Stimulated activated CD8-positive, alpha-beta memory T cell treated with anti-CD3 and anti-CD28 coated beads, Interleukin-15, amount 100 ng/mL, for 48 hours (primary cell): ENCODE data around the gene CBS.
"Not testable (repeated sequence)": the region's sequence is repeated elsewhere in the genome, so short reads cannot be mapped to it uniquely, and the experiment has no call there.

Source experiments
- DNase-seq, 2 donors: peaks; one replicate each; pipeline ENCODE4 v3.0.0-alpha.2; 2020; ENCODE audit warnings: low read depth in 2 of 2

The CBS gene

DNA sequence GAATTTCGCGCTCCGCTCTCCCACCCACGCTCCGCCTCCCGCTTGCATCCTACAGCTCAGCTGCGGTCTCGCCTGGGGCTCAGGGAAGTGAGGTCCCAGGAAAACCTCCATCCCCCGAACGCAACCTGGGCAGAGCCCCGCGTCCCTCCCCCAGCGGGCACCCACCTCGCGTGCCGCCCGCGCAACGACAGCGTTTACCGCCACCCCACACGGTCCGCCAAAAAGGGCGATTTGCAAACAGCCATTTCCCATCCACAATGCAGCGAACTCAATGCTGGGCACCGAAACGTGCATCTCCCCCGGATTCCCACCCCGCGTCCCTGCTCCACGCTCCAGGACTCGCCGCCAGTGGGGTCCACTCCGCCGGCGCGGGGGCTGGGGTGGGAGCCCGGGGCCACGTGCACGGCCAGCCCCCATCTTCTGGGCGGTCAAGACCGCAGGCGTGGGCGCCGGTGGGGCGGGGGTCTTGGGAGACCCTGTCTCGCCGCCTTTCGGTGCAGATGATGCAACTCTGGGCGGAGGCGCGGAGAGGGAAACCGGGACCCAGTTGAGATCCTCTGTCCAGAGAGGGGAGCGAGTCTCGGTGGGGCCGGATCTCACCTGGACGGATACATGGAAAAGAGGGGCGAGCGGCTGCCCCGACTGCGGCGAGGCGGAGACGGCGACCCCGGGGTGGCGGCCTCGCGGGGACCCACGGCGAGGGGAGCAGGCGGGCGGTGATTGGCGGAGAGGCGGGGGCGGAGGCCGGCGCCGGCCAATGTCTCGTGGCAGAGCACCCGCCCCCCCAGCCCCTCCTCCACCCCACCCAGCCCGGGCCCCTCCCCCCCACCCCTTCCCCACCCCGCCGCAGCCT lies at the start of gene CBS:
TSS of gene CBS (minus strand) at position 666 of the 853 bp plus-strand sequence. CDS start 3,642 bp downstream, outside the sequence.
- not testable (repeated sequence) for DNase-seq

DNA sequence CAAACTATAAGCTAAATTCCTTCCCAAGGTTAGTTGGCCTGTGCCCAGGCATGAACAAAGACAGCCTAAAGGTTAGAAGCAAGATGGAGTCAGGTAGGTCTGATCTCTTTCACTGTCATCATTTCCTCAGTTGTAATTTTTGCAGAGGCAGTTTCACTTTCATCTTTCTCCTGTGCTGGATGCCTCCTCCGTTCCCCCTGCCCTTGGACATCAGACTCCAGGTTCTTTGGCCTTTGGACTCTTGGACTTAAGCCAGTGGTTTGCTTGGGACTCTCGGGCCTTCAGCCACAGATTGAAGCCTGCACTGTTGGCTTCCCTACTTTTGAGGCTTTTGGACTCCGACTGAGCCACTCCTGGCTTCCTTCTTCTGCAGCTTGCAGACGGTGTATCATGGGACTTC lies 40.3 kb upstream of the CBS start:
- not testable (repeated sequence) for DNase-seq

DNA sequence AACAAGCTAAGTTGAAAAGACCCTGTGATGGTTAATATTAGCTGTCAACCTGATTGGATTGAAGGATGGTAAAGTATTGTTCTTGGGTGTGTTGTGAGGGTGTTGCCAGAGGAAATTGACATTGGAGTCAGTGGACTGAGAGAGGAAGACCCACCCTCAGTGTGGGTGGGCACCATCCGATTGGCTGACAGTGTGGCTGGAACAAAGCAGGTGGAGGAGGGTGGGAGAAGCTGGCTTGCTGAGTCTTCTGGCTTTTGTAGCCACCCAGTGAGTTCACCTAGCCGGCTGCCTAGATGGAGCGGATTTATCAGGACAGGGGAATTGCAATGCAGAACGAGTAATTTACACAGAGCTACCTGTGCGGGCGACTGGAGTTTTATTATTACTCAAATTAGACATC lies 38.8 kb upstream of the CBS start:
- DNase-seq = not testable (repeated sequence)

DNA sequence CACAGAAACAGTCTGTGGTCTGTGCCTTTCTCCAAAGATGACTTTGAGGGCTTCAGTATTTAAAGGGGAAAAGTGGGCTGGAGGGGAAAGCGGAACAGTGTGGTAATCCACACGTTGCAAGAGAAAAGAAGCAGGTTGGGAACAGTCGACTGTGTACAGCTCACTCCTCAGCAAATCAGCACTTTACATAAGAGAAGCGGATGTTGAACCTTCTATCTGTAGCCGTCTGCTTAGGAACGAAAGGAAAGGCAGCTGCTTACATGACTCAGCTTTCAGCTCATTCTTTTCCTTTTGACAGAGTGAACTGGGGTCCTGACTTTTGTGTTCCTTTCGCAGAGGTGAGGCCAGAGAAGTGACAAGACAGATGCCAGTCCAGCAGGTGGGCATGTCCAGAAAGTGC lies 33.4 kb upstream of the CBS start:
- not testable (repeated sequence) for DNase-seq

DNA sequence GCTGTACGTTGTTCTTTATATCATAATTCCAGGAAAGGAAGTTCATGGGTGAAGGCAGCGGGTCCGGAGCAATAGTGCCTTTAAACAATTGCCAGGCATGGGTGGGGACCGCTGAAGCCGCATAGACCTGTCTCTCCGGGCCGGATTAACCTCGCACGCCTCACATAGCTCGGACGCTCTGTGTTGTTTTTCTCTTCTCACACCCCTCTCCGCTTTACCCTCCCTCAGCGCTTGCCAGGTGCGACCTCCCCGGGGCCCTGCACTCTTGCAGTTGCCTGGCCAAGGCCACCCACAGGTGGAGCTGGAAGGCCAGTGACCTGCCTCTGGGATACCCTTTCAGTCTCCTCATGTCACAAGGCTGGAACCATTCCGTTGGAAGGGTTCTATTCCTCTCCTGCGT lies 32.5 kb upstream of the CBS start:
- DNase-seq = not testable (repeated sequence)

DNA sequence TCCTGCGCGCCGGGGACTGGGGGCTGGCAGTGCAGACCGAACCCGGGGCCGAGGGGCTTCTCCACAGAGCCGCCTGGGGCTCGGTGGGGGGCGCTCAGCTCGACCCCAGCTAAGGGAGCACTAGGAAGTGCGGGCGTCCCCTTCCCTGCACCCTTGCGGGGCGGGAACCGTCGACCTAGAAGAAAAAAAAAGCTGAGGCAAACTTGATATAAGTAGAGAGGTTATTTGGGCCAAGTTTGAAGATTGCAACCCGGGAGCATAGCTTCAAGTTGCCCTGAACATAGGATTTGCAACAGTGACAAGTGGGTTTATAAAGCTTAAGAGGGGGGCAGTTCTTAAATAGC lies 32.1 kb upstream of the CBS start:
- not testable (repeated sequence) for DNase-seq

DNA sequence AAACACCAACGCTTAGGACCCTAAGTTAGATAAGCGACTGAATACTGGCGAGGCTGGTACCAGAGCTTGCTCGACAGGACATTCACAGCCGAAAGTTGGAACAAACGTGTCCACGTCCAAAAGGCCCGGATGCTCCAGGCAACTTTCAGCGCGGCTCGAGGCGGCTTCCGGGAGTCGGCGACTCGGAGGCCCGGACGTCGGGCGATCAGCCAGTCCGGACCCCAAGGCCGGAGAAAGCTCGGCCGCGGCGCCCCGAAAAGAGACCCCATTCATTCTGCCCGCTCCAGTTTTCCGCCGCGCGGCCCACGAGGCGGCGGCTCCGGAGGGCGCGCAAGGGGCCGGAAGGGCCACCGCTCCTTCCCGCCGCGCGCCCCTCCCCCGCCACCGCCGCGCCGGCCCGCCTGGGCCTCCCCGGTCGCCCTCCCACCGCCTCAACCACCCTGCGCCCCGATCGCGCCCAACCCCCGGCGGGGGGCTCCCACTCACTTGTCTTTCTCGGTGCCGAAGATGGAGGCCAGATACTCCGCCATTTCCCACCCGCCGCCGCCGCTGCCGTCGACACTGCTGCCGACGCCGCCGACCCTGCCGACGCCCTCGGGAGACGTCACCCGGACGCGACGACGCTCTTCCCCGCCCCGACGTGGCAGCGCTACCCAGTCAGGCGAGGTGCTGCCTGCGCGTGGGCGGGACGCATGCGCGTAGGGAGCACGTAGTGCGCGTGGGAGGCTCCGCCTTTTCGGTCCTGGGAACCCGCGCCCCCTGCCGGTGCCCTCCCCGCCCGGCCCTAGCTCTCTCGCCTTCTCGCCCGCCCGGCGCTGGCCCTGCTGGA lies 31.5 kb upstream of the CBS start, which contains the start of gene U2AF1:
TSS of gene U2AF1 (minus strand) at position 606 of the 829 bp plus-strand sequence. CDS start at position 530, 76 bp downstream.
- peak in 1 of 2 donors; percentile 73 for DNase-seq

DNA sequence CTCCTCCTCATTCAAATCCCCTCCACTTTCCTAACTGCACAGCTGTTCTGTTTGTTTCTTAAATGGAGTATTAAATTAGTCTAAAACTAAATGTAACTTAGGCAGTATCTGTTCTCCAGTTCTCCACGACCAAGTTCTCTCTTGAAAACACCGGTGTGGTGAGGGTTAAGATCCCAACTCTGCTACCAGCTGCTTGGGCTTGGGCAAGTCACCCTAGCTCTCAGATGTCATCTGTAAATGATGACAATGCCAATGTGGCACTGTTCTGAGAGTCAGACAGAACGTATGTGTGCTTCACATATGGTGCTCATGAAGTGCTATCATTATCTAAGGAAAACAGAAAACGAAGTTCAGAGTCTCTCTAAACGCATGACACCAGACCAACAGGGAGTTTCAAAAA lies 29.0 kb upstream of the CBS start:
- not testable (repeated sequence) for DNase-seq

DNA sequence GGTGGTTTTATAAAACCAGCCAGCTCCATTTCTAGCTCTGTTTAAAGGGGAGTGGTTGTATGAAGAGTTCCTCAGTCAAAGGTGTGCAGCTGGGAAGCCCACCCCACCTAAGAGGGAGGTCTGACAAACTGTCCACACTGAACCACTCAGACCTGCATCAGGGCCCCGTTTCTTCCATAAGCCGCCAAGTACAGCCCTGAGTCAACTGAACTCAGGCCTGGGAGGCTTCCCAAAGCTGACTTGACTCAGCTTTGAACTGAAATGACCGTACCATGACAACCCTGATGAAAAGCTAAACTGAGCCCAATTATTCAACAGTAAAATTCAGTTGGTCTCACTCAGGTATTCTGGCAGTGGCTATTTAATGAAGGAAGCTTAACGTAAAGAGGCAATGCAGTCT lies 26.6 kb upstream of the CBS start:
- DNase-seq = not testable (repeated sequence)

DNA sequence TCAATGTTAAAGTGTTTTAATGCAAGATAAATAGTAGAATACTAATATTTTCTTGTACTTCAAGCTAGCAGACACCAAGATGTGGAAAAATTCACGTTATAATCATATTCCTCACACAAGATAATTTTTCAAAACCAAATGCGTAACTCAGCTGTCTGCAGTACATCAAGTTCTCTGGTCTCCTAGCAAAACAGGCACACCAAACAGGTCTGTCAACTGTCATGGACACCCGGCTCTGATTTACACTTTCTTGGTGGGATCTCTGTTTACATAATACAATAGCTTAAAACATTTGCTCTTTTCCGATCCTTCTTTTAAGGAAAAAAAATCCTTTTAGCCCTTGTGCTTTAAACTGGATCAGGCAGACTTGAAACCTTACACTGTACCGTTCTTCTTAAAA lies 26.0 kb upstream of the CBS start:
- not testable (repeated sequence) for DNase-seq

DNA sequence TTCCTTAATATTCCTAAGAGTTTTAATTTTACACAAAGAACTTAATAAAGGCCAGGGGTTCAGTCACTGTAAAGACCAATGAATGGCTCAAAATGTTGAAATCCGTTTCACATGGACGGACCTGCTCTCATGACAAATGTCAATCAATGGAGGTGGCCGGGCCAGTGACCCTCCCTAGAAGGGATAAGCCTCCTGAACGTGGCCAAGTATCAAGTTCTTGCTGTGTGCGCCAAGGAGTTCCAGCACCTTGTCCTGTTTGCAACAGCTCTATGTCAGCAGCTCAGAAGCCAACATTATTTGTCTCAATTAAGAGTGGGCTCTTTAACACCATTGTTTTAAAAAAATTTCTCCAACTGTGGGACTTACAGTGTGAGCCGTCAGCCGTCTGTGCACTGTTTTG lies 25.4 kb upstream of the CBS start:
- DNase-seq = not testable (repeated sequence)

DNA sequence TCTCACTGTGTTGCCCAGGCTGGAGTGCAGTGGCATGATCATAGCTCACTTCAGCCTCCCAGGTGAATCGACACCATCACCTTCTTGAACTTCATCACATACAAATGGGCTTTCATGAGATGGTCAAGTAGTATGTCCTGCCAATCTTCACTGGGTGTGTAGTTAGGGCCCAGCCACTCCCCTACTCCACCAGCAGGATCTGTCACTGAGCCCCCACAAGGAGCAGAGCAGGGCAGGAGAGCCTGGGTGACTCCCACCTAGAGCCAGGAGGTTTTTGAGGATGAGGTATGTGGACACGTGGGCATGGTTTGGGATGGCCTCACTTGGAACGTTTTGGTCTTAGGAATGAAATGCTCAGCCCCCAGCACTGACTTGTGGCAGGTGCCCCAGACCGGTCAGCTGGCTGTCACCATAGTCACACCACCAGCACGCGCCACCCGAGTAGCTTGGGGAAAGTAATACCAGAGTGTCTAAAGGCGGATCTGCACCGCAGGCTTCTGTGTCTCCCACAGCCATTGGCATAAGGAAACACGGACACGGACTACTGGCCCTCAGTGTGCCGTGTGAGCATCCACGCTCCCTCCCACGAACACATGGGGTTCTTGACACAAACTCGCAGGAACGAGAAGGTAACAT lies 16.5 kb upstream of the CBS start:
- not testable (repeated sequence) for DNase-seq

DNA sequence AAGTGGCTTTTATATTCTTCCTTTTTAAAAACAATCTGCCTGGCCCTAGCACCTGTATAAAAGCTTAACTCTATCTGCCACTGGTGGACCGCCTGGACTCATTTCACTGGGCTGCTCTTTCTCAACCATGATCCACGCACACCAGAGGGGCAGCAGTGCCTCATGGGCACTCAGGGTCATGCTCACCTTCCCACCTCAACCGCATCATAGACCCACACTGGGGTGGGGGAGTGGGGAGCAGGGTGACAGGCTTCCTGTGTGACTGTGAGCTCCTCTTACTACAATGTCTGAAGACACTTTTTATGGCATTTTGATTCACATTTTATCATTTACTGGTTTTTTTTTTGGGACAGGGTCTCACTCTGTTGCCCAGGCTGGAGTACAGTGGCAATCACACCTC lies 15.3 kb upstream of the CBS start:
- not testable (repeated sequence) for DNase-seq

DNA sequence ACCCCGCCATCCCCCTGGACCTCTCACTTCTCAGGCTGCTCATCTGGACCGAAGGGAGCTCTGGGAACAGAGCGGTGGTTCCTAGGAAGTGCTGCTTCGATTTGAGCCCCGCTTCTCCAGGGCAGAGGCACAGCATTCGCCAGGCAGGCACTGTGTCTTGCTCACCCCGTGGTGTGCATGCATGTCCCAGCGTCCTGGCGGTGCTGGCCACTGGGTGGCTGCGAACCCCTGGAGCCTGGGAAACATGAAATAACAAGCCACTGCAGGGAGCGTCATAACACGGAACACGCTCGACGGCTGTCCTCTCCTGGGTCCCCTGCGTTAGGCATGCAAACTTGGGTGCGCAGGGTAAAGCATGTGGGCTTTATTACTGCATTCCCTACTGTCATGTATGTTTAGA lies 13.8 kb upstream of the CBS start:
- DNase-seq = not testable (repeated sequence)

DNA sequence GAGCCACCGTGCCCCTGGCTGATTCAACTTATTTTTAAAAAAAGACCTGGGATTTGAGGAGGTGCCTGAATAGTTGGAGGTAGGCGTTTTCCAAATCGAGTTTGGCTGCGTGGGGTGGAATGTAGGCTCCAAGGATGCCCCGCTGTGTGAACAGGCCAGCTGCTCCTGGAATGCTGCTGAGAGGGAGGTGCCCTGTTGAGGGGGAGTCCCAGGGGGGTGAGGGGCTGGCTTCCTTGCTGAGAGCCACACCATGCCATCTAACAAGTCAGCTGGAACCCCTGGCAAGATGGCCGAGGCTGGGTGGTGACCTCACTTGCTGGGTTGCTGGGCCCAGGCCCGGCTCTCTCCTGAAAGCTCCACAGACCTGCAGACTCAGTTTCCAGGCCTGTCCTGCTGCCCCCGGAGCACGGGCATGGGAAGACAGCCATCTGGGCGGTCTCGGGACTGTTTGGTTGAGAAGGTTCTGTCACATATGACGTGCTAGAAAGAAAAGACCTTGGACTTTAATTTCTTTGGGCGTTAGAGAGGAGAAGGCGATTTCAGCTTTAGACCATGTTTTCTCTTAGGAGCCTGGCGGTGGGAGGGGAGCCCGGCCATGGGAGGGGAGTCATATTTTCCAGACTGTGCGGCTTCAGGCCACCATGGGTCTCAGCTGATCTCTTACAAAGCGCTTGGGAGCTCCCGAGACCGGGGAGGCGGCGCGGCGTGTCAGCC lies 7.1 kb upstream of the CBS start:
- not testable (repeated sequence) for DNase-seq

DNA sequence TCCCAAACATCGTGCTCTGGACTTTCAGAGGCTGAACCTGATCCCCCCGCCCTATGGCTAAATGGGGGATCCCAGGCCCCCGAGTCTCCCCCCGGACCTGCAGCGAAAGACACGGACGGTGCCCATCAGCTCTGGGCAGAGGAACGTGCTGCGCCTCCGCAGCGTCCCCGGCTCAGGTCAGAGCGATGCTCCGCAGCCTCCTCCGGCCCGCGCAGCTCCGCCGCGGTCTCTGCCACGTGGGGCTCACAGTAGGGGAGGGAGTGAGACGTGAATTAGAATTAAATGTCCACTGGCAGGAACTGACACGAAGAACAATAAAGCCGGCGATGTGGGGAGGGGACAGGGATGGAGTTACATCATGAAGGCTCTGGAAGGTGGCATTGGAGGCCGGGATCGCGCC lies 1.0 kb upstream of the CBS start:
- not testable (repeated sequence) for DNase-seq

DNA sequence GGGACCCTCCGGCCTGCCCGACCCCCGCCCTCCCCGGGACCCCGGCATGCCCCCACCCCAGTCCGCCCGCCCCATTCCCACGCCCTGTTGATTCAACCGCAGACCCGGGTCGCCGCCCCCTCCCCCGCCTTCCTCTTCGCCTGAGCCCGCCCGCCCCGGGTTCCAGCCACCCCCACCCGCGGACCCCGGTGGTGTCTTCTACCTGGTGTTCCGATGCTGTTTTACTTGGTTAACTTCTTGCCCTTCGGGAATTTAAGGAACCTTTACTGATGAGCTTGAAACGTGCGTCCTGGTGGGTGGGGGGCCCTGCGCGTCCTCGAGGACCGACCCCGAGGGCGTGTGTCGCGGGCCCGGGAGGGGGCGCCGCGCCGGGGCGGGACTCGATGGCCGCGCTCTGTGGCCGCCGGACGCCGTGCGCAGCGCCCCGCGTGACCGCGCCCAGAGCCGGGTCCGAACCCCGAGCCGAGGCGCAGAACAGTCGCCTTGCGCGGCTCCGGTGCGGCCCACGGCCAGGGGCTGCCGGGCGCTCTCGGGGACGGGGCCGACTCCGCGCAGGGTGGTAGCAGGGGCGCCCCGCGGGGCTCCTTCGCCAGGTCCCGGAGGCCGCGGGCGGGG lies 495 bp upstream of the CBS start:
- DNase-seq = not testable (repeated sequence)

DNA sequence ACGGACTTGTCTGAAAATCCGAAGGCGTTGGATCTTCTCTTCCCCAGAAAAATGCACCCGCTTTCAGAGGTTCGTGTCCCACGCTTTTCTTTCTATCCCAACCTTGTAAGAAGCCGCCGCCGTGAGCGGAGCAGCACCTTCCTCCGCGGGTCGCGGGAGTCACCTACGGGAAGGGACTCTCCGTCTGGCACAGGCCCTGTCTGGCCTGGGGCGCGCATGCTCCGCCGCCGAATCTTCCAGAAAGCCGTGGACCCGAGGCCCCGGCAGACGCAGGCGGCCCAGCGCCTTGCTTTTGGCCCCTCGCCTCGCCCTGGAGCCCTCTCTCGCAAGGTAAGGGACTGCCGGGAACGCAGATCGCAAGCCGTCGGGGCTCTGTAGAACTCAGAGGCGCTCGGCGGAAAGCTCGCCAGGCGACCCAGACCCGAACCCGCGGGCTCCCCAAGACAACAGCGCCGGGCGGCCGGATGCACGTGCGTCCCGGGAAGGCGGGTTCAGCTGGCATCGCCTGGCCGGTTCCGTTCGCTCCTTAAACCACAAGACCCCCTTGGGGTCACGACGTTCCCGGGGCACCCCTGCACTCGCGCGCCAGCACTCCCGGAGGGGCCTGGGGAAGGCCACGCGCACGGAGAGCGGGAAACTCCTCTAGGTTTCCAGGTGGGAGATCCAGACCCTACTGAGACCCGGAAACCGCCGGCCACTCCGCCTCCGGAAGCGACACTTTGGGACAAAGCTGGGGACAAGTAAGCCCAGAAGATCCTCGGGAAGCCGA lies 1.1 kb downstream of the CBS start:
- not testable (repeated sequence) for DNase-seq

DNA sequence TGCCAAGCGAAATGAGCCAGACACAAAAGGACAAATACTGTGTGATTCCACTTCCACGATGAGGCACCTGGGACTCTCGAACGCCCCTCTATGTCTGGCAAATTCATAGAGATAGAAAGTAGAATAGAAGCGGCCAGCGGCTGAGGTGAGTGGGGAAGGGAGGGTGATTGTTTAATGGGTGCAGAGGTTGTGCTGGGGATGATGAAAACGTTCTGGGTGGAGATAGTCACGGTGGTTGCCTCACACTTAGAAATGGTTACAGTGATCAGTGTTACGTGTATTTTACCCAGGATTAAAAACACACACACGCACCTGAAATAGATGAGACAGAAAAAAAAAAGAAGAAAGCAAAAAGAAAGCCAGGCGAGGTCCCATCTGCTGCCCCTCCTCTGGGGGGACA lies 2.9 kb downstream of the CBS start:
- DNase-seq = not testable (repeated sequence)

DNA sequence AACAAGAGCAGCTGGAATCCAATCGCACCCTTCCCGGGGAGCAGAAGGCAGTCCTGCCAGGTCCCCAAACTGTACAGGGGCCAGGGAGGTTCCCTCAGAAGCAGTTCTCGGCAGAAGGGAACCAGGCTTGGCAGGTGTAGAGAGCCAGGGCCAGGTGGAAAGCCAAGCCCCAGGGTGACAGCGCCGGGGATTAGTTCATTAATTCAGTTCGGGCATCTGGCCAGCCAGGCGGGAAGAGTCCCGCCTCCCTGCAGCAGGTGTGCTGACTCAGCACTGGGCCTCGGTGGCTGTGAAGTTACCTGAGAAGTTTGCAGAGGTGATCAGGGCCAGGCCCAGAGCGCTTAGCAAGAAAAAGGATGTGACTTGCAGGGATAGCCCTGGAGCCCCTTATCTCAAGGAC lies 6.0 kb downstream of the CBS start:
- DNase-seq = not testable (repeated sequence)
